HCT116 (cell line): ENCODE data around the gene TMPRSS9. TPM values are rescaled to one million over a fixed set of nuclear protein-coding genes. Genes with fewer than 3 reads are reported as not detected.

ENCODE experiments used
- ATAC-seq: fragments of 200-7000 bp; cut with Tn5 transposase; 2 replicates; pipeline ENCODE4 v1.9.1; 2020; ENCODE audit warnings: mild to moderate bottlenecking, moderate library complexity
- BruUV-seq: library from RNA; stranded (reverse); fragments of 400-500 nt; replicated peaks from 2 replicates; lab custom pipeline; 2021; lab: Mats Ljungman, UMichigan
- CTCF ChIA-PET: fragments of 300-600 bp; sonication (Branson Sonifier 250); formaldehyde crosslinking; loops from one replicate; lab custom pipeline; 2021; ENCODE audit warnings: antibody characterized with exemption; lab: Charles Lee
- POLR2A ChIA-PET: fragments of 300-600, 350-600 bp; sonication (Branson Sonifier 250); formaldehyde crosslinking; loops from one replicate; lab custom pipeline; 2021; ENCODE audit warnings: antibody characterized with exemption; lab: Charles Lee
- RAD21 ChIA-PET, 2 experiments: fragments of 300-600 bp; sonication (Branson Sonifier 250); formaldehyde crosslinking; loops; one replicate each; lab custom pipeline; 2023; ENCODE audit warnings: low total read pairs in 2 of 2; ENCODE audit not compliant: uncharacterized antibody in 2 of 2, unreplicated experiment in 2 of 2, low non-redundant PET in 1 of 2; lab: Charles Lee
- DNase-seq: peaks from one replicate; pipeline ENCODE4 v3.0.0-alpha.2; 2010; ENCODE audit warnings: low read depth, low spot score
- H2AFZ ChIP-seq: fragments of 200-600 bp; shearing (Covaris generic), sonication (generic); 2 replicates; pipeline ENCODE4 v1.6.1; 2017; ENCODE audit warnings: low read depth, mixed run types, mixed read lengths, antibody characterized with exemption, low read length; ENCODE audit not compliant: poor library complexity, severe bottlenecking
- H3K27ac ChIP-seq: 2 replicates; pipeline ENCODE4 v1.5.1; 2012; ENCODE audit warnings: low read depth, low read length
- H3K27me3 ChIP-seq: fragments of 200-600 bp; sonication (generic); 2 replicates; pipeline ENCODE4 v1.6.1; 2016; ENCODE audit warnings: mixed run types, low read length, mixed read lengths; ENCODE audit not compliant: insufficient read depth
- H3K36me3 ChIP-seq, 2 experiments: fragments of 200-500 bp in 1 of 2; fragments of 200-600 bp in 1 of 2; sonication (Bioruptor generic) in 1 of 2; sonication (generic) in 1 of 2; 2 replicates each; pipeline versions ENCODE4 v1.5.1 to v1.6.1; 2014 to 2016; ENCODE audit warnings: low read length in 2 of 2, inconsistent platforms in 1 of 2, mixed read lengths in 1 of 2, mixed run types in 1 of 2; ENCODE audit not compliant: insufficient read depth in 2 of 2, control insufficient read depth in 1 of 2
- H3K4me1 ChIP-seq, 2 experiments: fragments of 200-600 bp in 1 of 2; sonication (generic) in 1 of 2; 2 replicates each; pipeline versions ENCODE4 v1.5.1 to v1.6.1; 2012 to 2017; ENCODE audit warnings: low read length in 2 of 2, inconsistent platforms in 1 of 2, mild to moderate bottlenecking in 1 of 2, mixed read lengths in 1 of 2, mixed run types in 1 of 2, moderate library complexity in 1 of 2; ENCODE audit not compliant: insufficient read depth in 2 of 2, control insufficient read depth in 1 of 2
- H3K4me2 ChIP-seq: fragments of 200-600 bp; sonication (generic); 2 replicates; pipeline ENCODE4 v1.6.1; 2017; ENCODE audit warnings: mixed run types, low read length, mixed read lengths
- H3K4me3 ChIP-seq, 2 experiments: fragments of 200-600 bp in 1 of 2; sonication (generic) in 1 of 2; replicated peaks in 1 of 2; 2 replicates each; pipeline ENCODE4 v1.5.1; 2011 to 2016; ENCODE audit warnings: low read length in 2 of 2, control low read depth in 1 of 2, low read depth in 1 of 2, mild to moderate bottlenecking in 1 of 2, mixed read lengths in 1 of 2, mixed run types in 1 of 2
- H3K79me2 ChIP-seq: fragments of 200-600 bp; sonication (generic); 2 replicates; pipeline ENCODE4 v1.6.1; 2017; ENCODE audit warnings: mild to moderate bottlenecking, mixed run types, low read length, moderate library complexity, mixed read lengths; ENCODE audit not compliant: insufficient read depth
- H3K9ac ChIP-seq: fragments of 200-600 bp; sonication (generic); 2 replicates; pipeline ENCODE4 v1.6.1; 2016; ENCODE audit warnings: low read length, mixed read lengths
- H3K9me2 ChIP-seq: fragments of 200-600 bp; sonication (generic), shearing (Covaris generic); 2 replicates; pipeline ENCODE4 v1.6.1; 2017; ENCODE audit warnings: mixed run types, mild to moderate bottlenecking, moderate library complexity; ENCODE audit not compliant: insufficient read depth
- H3K9me3 ChIP-seq, 2 experiments: fragments of 200-500 bp in 1 of 2; fragments of 200-600 bp in 1 of 2; sonication (Bioruptor generic) in 1 of 2; sonication (generic) in 1 of 2; 2 replicates each; pipeline ENCODE4 v1.6.1; 2014 to 2017; ENCODE audit warnings: low read length in 2 of 2, mixed read lengths in 2 of 2, inconsistent platforms in 1 of 2, low read depth in 1 of 2, mild to moderate bottlenecking in 1 of 2, mixed run types in 1 of 2, moderate library complexity in 1 of 2; ENCODE audit not compliant: control insufficient read depth in 1 of 2, insufficient read depth in 1 of 2
- H4K20me1 ChIP-seq: fragments of 200-600 bp; sonication (generic), shearing (Covaris generic); 2 replicates; pipeline ENCODE4 v1.6.1; 2017; ENCODE audit warnings: mixed run types, mild to moderate bottlenecking, moderate library complexity; ENCODE audit not compliant: insufficient read depth
- CBX3 ChIP-seq: IDR thresholded peaks from 2 replicates; pipeline ENCODE4 v1.6.1; 2012; ENCODE audit warnings: low read depth
- CTCF ChIP-seq, 3 experiments: fragments of 200-600 bp in 1 of 3; sonication (generic) in 1 of 3; IDR thresholded peaks in 2 of 3; conservative IDR thresholded peaks in 1 of 3; 2 replicates each; pipeline ENCODE4 v1.5.1; 2012 to 2017; ENCODE audit warnings: low read depth in 2 of 3, low read length in 2 of 3, antibody characterized with exemption in 1 of 3, borderline replicate concordance in 1 of 3, control low read depth in 1 of 3, mild to moderate bottlenecking in 1 of 3, mixed read lengths in 1 of 3, mixed run types in 1 of 3, moderate library complexity in 1 of 3; ENCODE audit not compliant: insufficient read depth in 1 of 3
- RAD21 ChIP-seq: IDR thresholded peaks from 2 replicates; pipeline ENCODE4 v1.6.1; 2012; ENCODE audit warnings: low read depth, mild to moderate bottlenecking
- SIN3A ChIP-seq: IDR thresholded peaks from 2 replicates; pipeline ENCODE4 v1.6.1; 2012; ENCODE audit warnings: low read depth
- SP1 ChIP-seq: IDR thresholded peaks from 2 replicates; pipeline ENCODE4 v1.6.1; 2012; ENCODE audit warnings: low read depth
- TCF7L2 ChIP-seq: IDR thresholded peaks from 2 replicates; pipeline ENCODE4 v1.7.0; 2011; ENCODE audit warnings: borderline replicate concordance, inconsistent platforms; ENCODE audit not compliant: insufficient read depth, insufficient read length; ENCODE audit errors: extremely low read depth
- intact Hi-C: fragments of 100-400 bp; cut with micrococcal nuclease; formaldehyde crosslinking; loops from 2 replicates; pipeline ENCODE4 v1.10.0; 2022
- total RNA-seq: library from RNA; stranded (reverse); gene quantifications from one replicate; pipeline ENCODE4 v1.2.1, GENCODE V29; 2021; ENCODE audit not compliant: unreplicated experiment

Gene TMPRSS9
- total RNA-seq, 1 experiment from 2014 or later: not detected

DNA sequence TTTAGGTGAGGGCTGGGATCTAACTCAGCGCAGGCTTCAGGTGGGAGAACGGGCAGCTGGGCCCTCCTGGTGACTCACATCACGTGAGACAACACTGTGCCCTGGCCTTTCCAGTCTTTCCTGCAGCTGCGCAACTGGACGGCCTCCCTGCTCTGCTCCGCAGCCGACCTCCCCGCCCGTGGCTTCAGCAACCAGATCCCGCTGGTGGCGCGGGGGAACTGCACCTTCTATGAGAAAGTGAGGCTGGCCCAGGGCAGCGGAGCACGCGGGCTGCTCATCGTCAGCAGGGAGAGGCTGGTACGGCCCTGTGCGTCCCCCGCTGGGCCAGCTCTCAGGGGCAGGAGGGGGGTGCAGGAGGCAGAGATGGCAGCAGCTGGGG is 22.7 kb upstream of the TMPRSS9 start:
- H4K20me1 ChIP-seq: no peaks in the 10 kb centered on the region; the same call in 1 of the 2 replicates
- H3K27ac ChIP-seq: no peak overlapping the region
- peaks cover 39% of the 10 kb centered on the region for H3K79me2 ChIP-seq

More for the DNA sequence above, 22.7 kb upstream of the TMPRSS9 start:
- no peaks in the 10 kb centered on the region for H3K4me1 ChIP-seq
- H3K9me3 ChIP-seq: peaks cover 0 to 11% of the 10 kb centered on the region in 2 experiments; a peak in 1 of 4 replicates
- no peaks in the 10 kb centered on the region for H3K36me3 ChIP-seq
- ChIA-PET POLR2A (no interaction called here), CTCF (no interaction called here), RAD21 (no interaction called here)
- BruUV-seq: no TSS peak
- H3K9ac ChIP-seq: no peak overlapping the region
- H2AFZ ChIP-seq: no peak overlapping the region
- no peak overlapping the region for H3K4me2 ChIP-seq
- H3K4me3 ChIP-seq: no peak overlapping the region
- no peaks in the 10 kb centered on the region for H3K9me2 ChIP-seq
- peak; percentile 71 for ATAC-seq
- TF ChIP-seq RAD21 (no peak), SP1 (no peak), TCF7L2 (no peak), CBX3 (no peak), CTCF (IDR thresholded peaks at IDR 0.05 in 2 of 3, conservative IDR thresholded peaks at IDR 0.05 in 1 of 3; ENCODE audit: borderline replicate concordance in 1 of 3, insufficient read depth in 1 of 3, low read depth in 2 of 3, low read length in 2 of 3) (peak in 1 of 3 experiments; percentile 23; a peak in 2 of 6 replicates), SIN3A (no peak)
- TF ChIP-seq, all 23 proteins: peak for 1
- no peak for DNase-seq
- H3K27me3 ChIP-seq: no peaks in the 10 kb centered on the region
- intact Hi-C loops: no loop called here
